GM21619 (cell line): ENCODE measurements around the gene CNPY2.

Experiments used
- ATAC-seq: cut with Tn5 transposase; IDR thresholded peaks from one replicate; pipeline ENCODE4 v1.9.1; 2021; ENCODE audit not compliant: unreplicated experiment

CNPY2 gene

DNA sequence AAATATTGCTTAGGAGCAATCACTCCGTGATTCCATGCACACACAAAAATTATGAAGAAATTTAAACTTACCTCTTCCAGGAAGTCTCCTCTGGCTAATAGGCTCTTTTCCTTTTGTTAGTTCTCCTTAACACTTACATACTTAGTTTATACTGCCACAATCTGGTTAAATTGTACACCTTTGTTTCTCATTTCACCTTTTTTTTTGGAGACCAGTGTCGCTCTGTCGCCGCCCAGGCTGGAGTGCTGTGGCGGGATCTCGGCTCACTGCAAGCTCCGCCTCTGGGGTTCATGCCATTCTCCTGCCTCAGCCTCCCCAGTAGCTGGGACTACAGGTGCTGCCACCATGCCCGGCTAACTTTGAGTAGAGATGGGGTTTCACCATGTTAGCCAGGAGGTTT is 55.4 kb downstream of the CNPY2 start:
- no peak for ATAC-seq
